HEK293 (cell line): ENCODE measurements around the gene OXCT2.

Experiments used
- CTCF ChIA-PET: fragments of 350-600 bp; formaldehyde crosslinking; extraction: SDS; loops from one replicate; lab custom pipeline; 2021; ENCODE audit warnings: antibody characterized with exemption; lab: Yijun Ruan, JAX
- POLR2A ChIA-PET: fragments of 300-600 bp; formaldehyde crosslinking; extraction: SDS; loops from one replicate; lab custom pipeline; 2020; ENCODE audit warnings: antibody characterized with exemption, inconsistent platforms; lab: Yijun Ruan, JAX
- H3K27ac ChIP-seq: fragments of 200-500 bp; sonication (Bioruptor generic); 2 replicates; pipeline ENCODE4 v1.5.1; 2014; ENCODE audit warnings: low read depth, low read length, control low read depth, inconsistent platforms; ENCODE audit errors: extremely low read depth
- H3K36me3 ChIP-seq, 2 experiments: fragments of 200-500 bp in 1 of 2; sonication (Bioruptor generic) in 1 of 2; 1 replicate in 1 of 2; 2 replicates in 1 of 2; pipeline ENCODE4 v1.5.1; 2014 to 2017; ENCODE audit warnings: inconsistent platforms in 2 of 2, low read length in 2 of 2; ENCODE audit not compliant: control insufficient read depth in 2 of 2, insufficient read depth in 1 of 2
- H3K4me1 ChIP-seq: fragments of 200-500 bp; sonication (Bioruptor generic); 2 replicates; pipeline ENCODE4 v1.5.1; 2014; ENCODE audit warnings: mild to moderate bottlenecking, low read length, inconsistent platforms; ENCODE audit not compliant: control insufficient read depth, insufficient read depth
- H3K4me3 ChIP-seq: 2 replicates; pipeline ENCODE4 v1.5.1; 2011; ENCODE audit warnings: low read depth, mild to moderate bottlenecking, control low read depth, low read length, moderate library complexity
- H3K9me3 ChIP-seq: fragments of 200-500 bp; sonication (Bioruptor generic); 2 replicates; pipeline ENCODE4 v1.5.1; 2014; ENCODE audit warnings: low read depth, low read length, inconsistent platforms; ENCODE audit not compliant: control insufficient read depth, insufficient read depth
- GLI2 ChIP-seq: fragments of 450-650 bp; formaldehyde crosslinking; IDR thresholded peaks from 2 replicates; pipeline ENCODE4; 2017; ENCODE audit warnings: missing biosample characterization, missing genetic modification characterization, low read depth, borderline replicate concordance
- ZBTB17 ChIP-seq: fragments of 450-650 bp; formaldehyde crosslinking; IDR thresholded peaks from 2 replicates; pipeline ENCODE4 v1.5.1; 2016; ENCODE audit warnings: missing biosample characterization, missing genetic modification characterization
- ZEB2 ChIP-seq: fragments of 450-650 bp; formaldehyde crosslinking; IDR thresholded peaks from 2 replicates; pipeline ENCODE4 v1.5.1; 2016; ENCODE audit warnings: missing biosample characterization, missing genetic modification characterization
- ZNF175 ChIP-seq: fragments of 450-650 bp; formaldehyde crosslinking; IDR thresholded peaks from 2 replicates; pipeline ENCODE4 v1.5.1; 2016; ENCODE audit warnings: missing biosample characterization, missing genetic modification characterization
- ZNF221 ChIP-seq: fragments of 450-650 bp; formaldehyde crosslinking; IDR thresholded peaks from 2 replicates; pipeline ENCODE4 v1.5.1; 2017; ENCODE audit warnings: missing biosample characterization, missing genetic modification characterization, borderline replicate concordance
- ZNF23 ChIP-seq: fragments of 450-650 bp; formaldehyde crosslinking; IDR thresholded peaks from 2 replicates; pipeline ENCODE4 v1.5.1; 2016; ENCODE audit warnings: missing biosample characterization, missing genetic modification characterization, borderline replicate concordance
- ZNF311 ChIP-seq: fragments of 450-650 bp; formaldehyde crosslinking; IDR thresholded peaks from 2 replicates; pipeline ENCODE4 v1.5.1; 2017; ENCODE audit warnings: missing biosample characterization, missing genetic modification characterization, borderline replicate concordance
- ZNF514 ChIP-seq: fragments of 450-650 bp; formaldehyde crosslinking; IDR thresholded peaks from 2 replicates; pipeline ENCODE4 v1.5.1; 2016; ENCODE audit warnings: missing biosample characterization, missing genetic modification characterization
- ZNF701 ChIP-seq: fragments of 450-650 bp; formaldehyde crosslinking; IDR thresholded peaks from 2 replicates; pipeline ENCODE4 v1.5.1; 2016; ENCODE audit warnings: missing biosample characterization, missing genetic modification characterization
- ZNF776 ChIP-seq: fragments of 450-650 bp; formaldehyde crosslinking; IDR thresholded peaks from 2 replicates; pipeline ENCODE4 v1.5.0; 2017; ENCODE audit warnings: missing biosample characterization, missing genetic modification characterization, borderline replicate concordance
- ZNF785 ChIP-seq: fragments of 450-650 bp; formaldehyde crosslinking; IDR thresholded peaks from 2 replicates; pipeline ENCODE4 v1.5.1; 2016; ENCODE audit warnings: missing biosample characterization, missing genetic modification characterization
- TF ChIP-seq, protein P1 (sequence below): fragments of 450-650 bp; formaldehyde crosslinking; IDR thresholded peaks from 2 replicates; pipeline ENCODE4 v1.5.1; 2016; ENCODE audit warnings: missing biosample characterization, missing genetic modification characterization
- TF ChIP-seq, protein P2 (sequence below): fragments of 450-650 bp; IDR thresholded peaks from 2 replicates; pipeline ENCODE4 v1.5.1; 2018; ENCODE audit warnings: missing biosample characterization, mild to moderate bottlenecking, missing genetic modification characterization
- TF ChIP-seq, protein P3 (sequence below): fragments of 450-650 bp; formaldehyde crosslinking; IDR thresholded peaks from 2 replicates; pipeline ENCODE4 v1.5.1; 2016; ENCODE audit warnings: missing biosample characterization, missing genetic modification characterization, low read depth
- TF ChIP-seq, protein P4 (sequence below): fragments of 450-650 bp; formaldehyde crosslinking; IDR thresholded peaks from 2 replicates; pipeline ENCODE4 v1.5.0; 2017; ENCODE audit warnings: missing biosample characterization, missing genetic modification characterization, borderline replicate concordance
- TF ChIP-seq, protein P5 (sequence below): fragments of 450-650 bp; formaldehyde crosslinking; conservative IDR thresholded peaks from 2 replicates; pipeline ENCODE4 v1.5.1; 2016; ENCODE audit warnings: low read depth, missing biosample characterization, missing genetic modification characterization
- TF ChIP-seq, protein P6 (sequence below): fragments of 450-650 bp; formaldehyde crosslinking; IDR thresholded peaks from 2 replicates; pipeline ENCODE4 v1.5.1; 2017; ENCODE audit warnings: missing biosample characterization, missing genetic modification characterization
- TF ChIP-seq, protein P7 (sequence below): fragments of 450-650 bp; formaldehyde crosslinking; IDR thresholded peaks from 2 replicates; pipeline ENCODE4 v1.5.1; 2017; ENCODE audit warnings: missing biosample characterization, missing genetic modification characterization

The OXCT2 gene

DNA sequence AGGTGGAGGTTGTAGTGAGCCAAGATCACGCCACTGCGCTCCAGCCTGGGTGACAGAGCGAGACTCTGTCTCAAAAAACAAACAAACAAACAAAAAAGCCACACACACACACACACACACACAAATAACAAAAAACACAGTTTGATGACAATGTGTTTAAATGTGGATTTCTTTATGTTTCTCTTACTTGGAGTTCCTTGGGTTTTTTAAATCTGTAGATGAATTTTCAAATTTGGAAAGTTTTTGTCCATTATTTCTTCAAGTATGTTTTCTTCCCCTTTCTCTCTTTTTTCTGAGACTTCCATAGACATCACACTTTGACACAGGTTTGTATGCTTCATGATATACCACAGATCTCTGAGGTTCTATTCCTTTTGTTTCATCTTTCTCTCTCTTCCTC lies 44.5 kb downstream of the OXCT2 start:
- ChIA-PET CTCF (interaction anchor here (0.8 kb wide), 1 partner anchor 10 kb away, joined by 3 read pairs; no protein-coding TSS in a partner anchor), POLR2A (interaction anchor here (1.2 kb wide), 1 partner anchor 12 kb away, joined by 3 read pairs; the partner anchor contains the start of gene PPIE)
- H3K27ac ChIP-seq = no peak overlapping the region
- H3K36me3 ChIP-seq = no peaks in the 10 kb centered on the region
- H3K9me3 ChIP-seq = no peaks in the 10 kb centered on the region
- no peak for TF ChIP-seq ZNF785 (tag by site-specific recombination)
- no peak for TF ChIP-seq ZBTB17 (tag by site-specific recombination)
- TF ChIP-seq, protein P1, sequence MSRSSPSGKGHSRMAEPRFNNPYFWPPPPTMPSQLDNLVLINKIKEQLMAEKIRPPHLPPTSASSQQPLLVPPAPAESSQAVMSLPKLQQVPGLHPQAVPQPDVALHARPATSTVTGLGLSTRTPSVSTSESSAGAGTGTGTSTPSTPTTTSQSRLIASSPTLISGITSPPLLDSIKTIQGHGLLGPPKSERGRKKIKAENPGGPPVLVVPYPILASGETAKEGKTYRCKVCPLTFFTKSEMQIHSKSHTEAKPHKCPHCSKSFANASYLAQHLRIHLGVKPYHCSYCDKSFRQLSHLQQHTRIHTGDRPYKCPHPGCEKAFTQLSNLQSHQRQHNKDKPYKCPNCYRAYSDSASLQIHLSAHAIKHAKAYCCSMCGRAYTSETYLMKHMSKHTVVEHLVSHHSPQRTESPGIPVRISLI = no peak
- TF ChIP-seq GLI2 (tag by site-specific recombination) = no peak
- TF ChIP-seq, protein P2, sequence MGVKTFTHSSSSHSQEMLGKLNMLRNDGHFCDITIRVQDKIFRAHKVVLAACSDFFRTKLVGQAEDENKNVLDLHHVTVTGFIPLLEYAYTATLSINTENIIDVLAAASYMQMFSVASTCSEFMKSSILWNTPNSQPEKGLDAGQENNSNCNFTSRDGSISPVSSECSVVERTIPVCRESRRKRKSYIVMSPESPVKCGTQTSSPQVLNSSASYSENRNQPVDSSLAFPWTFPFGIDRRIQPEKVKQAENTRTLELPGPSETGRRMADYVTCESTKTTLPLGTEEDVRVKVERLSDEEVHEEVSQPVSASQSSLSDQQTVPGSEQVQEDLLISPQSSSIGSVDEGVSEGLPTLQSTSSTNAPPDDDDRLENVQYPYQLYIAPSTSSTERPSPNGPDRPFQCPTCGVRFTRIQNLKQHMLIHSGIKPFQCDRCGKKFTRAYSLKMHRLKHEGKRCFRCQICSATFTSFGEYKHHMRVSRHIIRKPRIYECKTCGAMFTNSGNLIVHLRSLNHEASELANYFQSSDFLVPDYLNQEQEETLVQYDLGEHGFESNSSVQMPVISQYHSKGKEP (tag by site-specific recombination) = no peak
- TF ChIP-seq, protein P3, sequence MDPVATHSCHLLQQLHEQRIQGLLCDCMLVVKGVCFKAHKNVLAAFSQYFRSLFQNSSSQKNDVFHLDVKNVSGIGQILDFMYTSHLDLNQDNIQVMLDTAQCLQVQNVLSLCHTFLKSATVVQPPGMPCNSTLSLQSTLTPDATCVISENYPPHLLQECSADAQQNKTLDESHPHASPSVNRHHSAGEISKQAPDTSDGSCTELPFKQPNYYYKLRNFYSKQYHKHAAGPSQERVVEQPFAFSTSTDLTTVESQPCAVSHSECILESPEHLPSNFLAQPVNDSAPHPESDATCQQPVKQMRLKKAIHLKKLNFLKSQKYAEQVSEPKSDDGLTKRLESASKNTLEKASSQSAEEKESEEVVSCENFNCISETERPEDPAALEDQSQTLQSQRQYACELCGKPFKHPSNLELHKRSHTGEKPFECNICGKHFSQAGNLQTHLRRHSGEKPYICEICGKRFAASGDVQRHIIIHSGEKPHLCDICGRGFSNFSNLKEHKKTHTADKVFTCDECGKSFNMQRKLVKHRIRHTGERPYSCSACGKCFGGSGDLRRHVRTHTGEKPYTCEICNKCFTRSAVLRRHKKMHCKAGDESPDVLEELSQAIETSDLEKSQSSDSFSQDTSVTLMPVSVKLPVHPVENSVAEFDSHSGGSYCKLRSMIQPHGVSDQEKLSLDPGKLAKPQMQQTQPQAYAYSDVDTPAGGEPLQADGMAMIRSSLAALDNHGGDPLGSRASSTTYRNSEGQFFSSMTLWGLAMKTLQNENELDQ = no peak
- TF ChIP-seq, protein P4, sequence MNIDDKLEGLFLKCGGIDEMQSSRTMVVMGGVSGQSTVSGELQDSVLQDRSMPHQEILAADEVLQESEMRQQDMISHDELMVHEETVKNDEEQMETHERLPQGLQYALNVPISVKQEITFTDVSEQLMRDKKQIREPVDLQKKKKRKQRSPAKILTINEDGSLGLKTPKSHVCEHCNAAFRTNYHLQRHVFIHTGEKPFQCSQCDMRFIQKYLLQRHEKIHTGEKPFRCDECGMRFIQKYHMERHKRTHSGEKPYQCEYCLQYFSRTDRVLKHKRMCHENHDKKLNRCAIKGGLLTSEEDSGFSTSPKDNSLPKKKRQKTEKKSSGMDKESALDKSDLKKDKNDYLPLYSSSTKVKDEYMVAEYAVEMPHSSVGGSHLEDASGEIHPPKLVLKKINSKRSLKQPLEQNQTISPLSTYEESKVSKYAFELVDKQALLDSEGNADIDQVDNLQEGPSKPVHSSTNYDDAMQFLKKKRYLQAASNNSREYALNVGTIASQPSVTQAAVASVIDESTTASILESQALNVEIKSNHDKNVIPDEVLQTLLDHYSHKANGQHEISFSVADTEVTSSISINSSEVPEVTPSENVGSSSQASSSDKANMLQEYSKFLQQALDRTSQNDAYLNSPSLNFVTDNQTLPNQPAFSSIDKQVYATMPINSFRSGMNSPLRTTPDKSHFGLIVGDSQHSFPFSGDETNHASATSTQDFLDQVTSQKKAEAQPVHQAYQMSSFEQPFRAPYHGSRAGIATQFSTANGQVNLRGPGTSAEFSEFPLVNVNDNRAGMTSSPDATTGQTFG (tag by site-specific recombination) = no peak
- no peak for TF ChIP-seq ZNF175 (tag by site-specific recombination)
- TF ChIP-seq ZNF701 (tag by site-specific recombination) = no peak
- TF ChIP-seq, protein P5, sequence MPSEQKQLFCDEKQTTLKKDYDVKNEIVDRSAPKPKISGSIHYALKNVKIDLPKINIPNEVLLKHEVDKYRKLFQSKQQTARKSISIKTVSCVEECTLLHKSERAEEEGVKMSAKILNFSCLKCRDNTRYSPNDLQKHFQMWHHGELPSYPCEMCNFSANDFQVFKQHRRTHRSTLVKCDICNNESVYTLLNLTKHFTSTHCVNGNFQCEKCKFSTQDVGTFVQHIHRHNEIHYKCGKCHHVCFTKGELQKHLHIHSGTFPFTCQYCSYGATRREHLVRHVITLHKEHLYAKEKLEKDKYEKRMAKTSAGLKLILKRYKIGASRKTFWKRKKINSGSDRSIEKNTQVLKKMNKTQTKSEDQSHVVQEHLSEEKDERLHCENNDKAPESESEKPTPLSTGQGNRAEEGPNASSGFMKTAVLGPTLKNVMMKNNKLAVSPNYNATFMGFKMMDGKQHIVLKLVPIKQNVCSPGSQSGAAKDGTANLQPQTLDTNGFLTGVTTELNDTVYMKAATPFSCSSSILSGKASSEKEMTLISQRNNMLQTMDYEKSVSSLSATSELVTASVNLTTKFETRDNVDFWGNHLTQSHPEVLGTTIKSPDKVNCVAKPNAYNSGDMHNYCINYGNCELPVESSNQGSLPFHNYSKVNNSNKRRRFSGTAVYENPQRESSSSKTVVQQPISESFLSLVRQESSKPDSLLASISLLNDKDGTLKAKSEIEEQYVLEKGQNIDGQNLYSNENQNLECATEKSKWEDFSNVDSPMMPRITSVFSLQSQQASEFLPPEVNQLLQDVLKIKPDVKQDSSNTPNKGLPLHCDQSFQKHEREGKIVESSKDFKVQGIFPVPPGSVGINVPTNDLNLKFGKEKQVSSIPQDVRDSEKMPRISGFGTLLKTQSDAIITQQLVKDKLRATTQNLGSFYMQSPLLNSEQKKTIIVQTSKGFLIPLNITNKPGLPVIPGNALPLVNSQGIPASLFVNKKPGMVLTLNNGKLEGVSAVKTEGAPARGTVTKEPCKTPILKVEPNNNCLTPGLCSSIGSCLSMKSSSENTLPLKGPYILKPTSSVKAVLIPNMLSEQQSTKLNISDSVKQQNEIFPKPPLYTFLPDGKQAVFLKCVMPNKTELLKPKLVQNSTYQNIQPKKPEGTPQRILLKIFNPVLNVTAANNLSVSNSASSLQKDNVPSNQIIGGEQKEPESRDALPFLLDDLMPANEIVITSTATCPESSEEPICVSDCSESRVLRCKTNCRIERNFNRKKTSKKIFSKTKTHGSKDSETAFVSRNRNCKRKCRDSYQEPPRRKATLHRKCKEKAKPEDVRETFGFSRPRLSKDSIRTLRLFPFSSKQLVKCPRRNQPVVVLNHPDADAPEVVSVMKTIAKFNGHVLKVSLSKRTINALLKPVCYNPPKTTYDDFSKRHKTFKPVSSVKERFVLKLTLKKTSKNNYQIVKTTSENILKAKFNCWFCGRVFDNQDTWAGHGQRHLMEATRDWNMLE (tag by site-specific recombination) = no peak
- TF ChIP-seq ZNF776 (tag by site-specific recombination) = no peak
- TF ChIP-seq, protein P6, sequence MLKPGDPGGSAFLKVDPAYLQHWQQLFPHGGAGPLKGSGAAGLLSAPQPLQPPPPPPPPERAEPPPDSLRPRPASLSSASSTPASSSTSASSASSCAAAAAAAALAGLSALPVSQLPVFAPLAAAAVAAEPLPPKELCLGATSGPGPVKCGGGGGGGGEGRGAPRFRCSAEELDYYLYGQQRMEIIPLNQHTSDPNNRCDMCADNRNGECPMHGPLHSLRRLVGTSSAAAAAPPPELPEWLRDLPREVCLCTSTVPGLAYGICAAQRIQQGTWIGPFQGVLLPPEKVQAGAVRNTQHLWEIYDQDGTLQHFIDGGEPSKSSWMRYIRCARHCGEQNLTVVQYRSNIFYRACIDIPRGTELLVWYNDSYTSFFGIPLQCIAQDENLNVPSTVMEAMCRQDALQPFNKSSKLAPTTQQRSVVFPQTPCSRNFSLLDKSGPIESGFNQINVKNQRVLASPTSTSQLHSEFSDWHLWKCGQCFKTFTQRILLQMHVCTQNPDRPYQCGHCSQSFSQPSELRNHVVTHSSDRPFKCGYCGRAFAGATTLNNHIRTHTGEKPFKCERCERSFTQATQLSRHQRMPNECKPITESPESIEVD (tag by site-specific recombination) = no peak
- TF ChIP-seq ZNF311 = no peak
- no peak for TF ChIP-seq ZNF514 (tag by site-specific recombination)
- TF ChIP-seq, protein P7, sequence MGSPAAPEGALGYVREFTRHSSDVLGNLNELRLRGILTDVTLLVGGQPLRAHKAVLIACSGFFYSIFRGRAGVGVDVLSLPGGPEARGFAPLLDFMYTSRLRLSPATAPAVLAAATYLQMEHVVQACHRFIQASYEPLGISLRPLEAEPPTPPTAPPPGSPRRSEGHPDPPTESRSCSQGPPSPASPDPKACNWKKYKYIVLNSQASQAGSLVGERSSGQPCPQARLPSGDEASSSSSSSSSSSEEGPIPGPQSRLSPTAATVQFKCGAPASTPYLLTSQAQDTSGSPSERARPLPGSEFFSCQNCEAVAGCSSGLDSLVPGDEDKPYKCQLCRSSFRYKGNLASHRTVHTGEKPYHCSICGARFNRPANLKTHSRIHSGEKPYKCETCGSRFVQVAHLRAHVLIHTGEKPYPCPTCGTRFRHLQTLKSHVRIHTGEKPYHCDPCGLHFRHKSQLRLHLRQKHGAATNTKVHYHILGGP (tag by site-specific recombination) = no peak
- no peak for TF ChIP-seq ZNF23
- TF ChIP-seq ZNF221 (tag by site-specific recombination) = no peak
- TF ChIP-seq ZEB2 (tag by site-specific recombination) = no peak
- no peaks in the 10 kb centered on the region for H3K4me1 ChIP-seq
- H3K4me3 ChIP-seq = no peak overlapping the region
